PC-3 (cell line): ENCODE results near the gene KLRG1. TPM values are rescaled to one million over a fixed set of nuclear protein-coding genes. Genes with fewer than 3 reads are reported as not detected.

Experiments used
- ATAC-seq: fragments of 200-7000 bp; cut with Tn5 transposase; 2 replicates; pipeline ENCODE4 v1.9.1; 2020; ENCODE audit warnings: mild to moderate bottlenecking, moderate library complexity
- BruUV-seq: library from RNA; stranded (reverse); fragments of 400-500 nt; replicated peaks from 2 replicates; lab custom pipeline; 2021; lab: Mats Ljungman, UMichigan
- CTCF ChIA-PET: fragments of 300-600 bp; sonication (Branson Sonifier 250); formaldehyde crosslinking; loops from one replicate; lab custom pipeline; 2022; ENCODE audit warnings: antibody characterized with exemption; lab: Charles Lee
- POLR2A ChIA-PET: fragments of 300-600 bp; sonication (Branson Sonifier 250); formaldehyde crosslinking; loops from one replicate; lab custom pipeline; 2022; ENCODE audit warnings: antibody characterized with exemption; ENCODE audit not compliant: unreplicated experiment; lab: Charles Lee
- DNase-seq: peaks from one replicate; pipeline ENCODE4 v3.0.0-alpha.2; 2015
- H2AFZ ChIP-seq: fragments of 300-600 bp; sonication (generic); 2 replicates; pipeline ENCODE4 v1.6.0; 2016; ENCODE audit warnings: antibody characterized with exemption, low read length
- H3F3A ChIP-seq: fragments of 300-600 bp; sonication (generic); one replicate; pipeline ENCODE4 v1.6.0; 2017; ENCODE audit warnings: antibody characterized with exemption, low read length, control low read depth, mild to moderate bottlenecking; ENCODE audit not compliant: unreplicated experiment
- H3K27ac ChIP-seq: fragments of 300-600 bp; sonication (generic); 2 replicates; pipeline ENCODE4 v1.5.1; 2016; ENCODE audit warnings: mild to moderate bottlenecking, low read length
- H3K27me3 ChIP-seq: fragments of 300-600 bp; sonication (generic); 2 replicates; pipeline ENCODE4 v1.6.1; 2016; ENCODE audit warnings: low read length, mixed read lengths
- H3K36me3 ChIP-seq: fragments of 300-600 bp; sonication (generic); 2 replicates; pipeline ENCODE4 v1.6.1; 2016; ENCODE audit warnings: low read depth, mixed run types, low read length, mixed read lengths
- H3K4me1 ChIP-seq: fragments of 300-600 bp; sonication (generic); 2 replicates; pipeline ENCODE4 v1.5.1; 2016; ENCODE audit warnings: low read length; ENCODE audit not compliant: insufficient read depth
- H3K4me2 ChIP-seq: fragments of 300-600 bp; sonication (generic); 2 replicates; pipeline ENCODE4 v1.6.0; 2016; ENCODE audit warnings: low read length
- H3K4me3 ChIP-seq: fragments of 300-600 bp; sonication (generic); 2 replicates; pipeline ENCODE4 v1.5.1; 2016; ENCODE audit warnings: mild to moderate bottlenecking, low read length, mixed read lengths
- H3K79me2 ChIP-seq: fragments of 300-600 bp; sonication (generic); 2 replicates; pipeline ENCODE4 v1.6.1; 2017; ENCODE audit warnings: low read length, mixed read lengths
- H3K9ac ChIP-seq: fragments of 300-600 bp; sonication (generic); 2 replicates; pipeline ENCODE4 v1.6.0; 2016; ENCODE audit warnings: mild to moderate bottlenecking, low read length
- H3K9me2 ChIP-seq: fragments of 300-600 bp; sonication (generic); replicated peaks from 2 replicates; pipeline ENCODE4 v1.6.1; 2016; ENCODE audit warnings: mixed run types, low read length, mixed read lengths
- H3K9me3 ChIP-seq: fragments of 300-600 bp; sonication (generic); 2 replicates; pipeline ENCODE4 v1.6.1; 2016; ENCODE audit warnings: low read length, mixed read lengths
- H4K20me1 ChIP-seq: fragments of 300-600 bp; sonication (generic); 2 replicates; pipeline ENCODE4 v1.6.1; 2016; ENCODE audit warnings: low read length, mixed read lengths
- CTCF ChIP-seq: fragments of 300-600 bp; sonication (generic); conservative IDR thresholded peaks from 2 replicates; pipeline ENCODE4 v1.5.1; 2017; ENCODE audit warnings: antibody characterized with exemption, low read depth, mild to moderate bottlenecking, low read length
- EZH2 ChIP-seq: fragments of 300-600 bp; sonication (generic); IDR thresholded peaks from one replicate; pipeline ENCODE4 v1.6.1; 2017; ENCODE audit warnings: antibody characterized with exemption, mild to moderate bottlenecking, low read length; ENCODE audit not compliant: unreplicated experiment
- EZH2phosphoT487 ChIP-seq: fragments of 300-600 bp; sonication (generic); IDR thresholded peaks from 2 replicates; pipeline ENCODE4 v1.6.1; 2018; ENCODE audit warnings: mild to moderate bottlenecking, antibody characterized with exemption, low read length, borderline replicate concordance
- intact Hi-C: fragments of 100-400 bp; cut with micrococcal nuclease; formaldehyde crosslinking; loops from 2 replicates; pipeline ENCODE4 v1.9.0; 2023
- total RNA-seq: library from RNA; depleted of rRNA; stranded (reverse); fragments of >200 nt; gene quantifications from 2 replicates; pipeline ENCODE4 v1.2.3, GENCODE V29; 2014

The KLRG1 gene
- total RNA-seq, 1 experiment from 2014 or later = 0.15 TPM

- no peaks in the 10 kb centered on the region for H3K36me3 ChIP-seq
- intact Hi-C loops = no loop called here
- no peaks in the 10 kb centered on the region for H3K9me3 ChIP-seq
- no peak overlapping the region for H3K4me3 ChIP-seq
- no peak overlapping the region for H3K27ac ChIP-seq
- H3K4me1 ChIP-seq = no peaks in the 10 kb centered on the region
- H2AFZ ChIP-seq = no peak overlapping the region
- POLR2A ChIA-PET = no interaction called here
- no peaks in the 10 kb centered on the region for H4K20me1 ChIP-seq
- H3K27me3 ChIP-seq = no peaks in the 10 kb centered on the region
- no peak overlapping the region for H3K4me2 ChIP-seq
- H3K79me2 ChIP-seq = peaks cover 6% of the 10 kb centered on the region
- no peak for ATAC-seq
- H3F3A ChIP-seq = no peaks in the 10 kb centered on the region
- H3K9ac ChIP-seq = no peak overlapping the region
- BruUV-seq = no TSS peak
- H3K9me2 ChIP-seq = no peaks in the 10 kb centered on the region
- DNase-seq = no peak
- CTCF ChIA-PET = interaction anchor here (0.6 kb wide), 1 partner anchor 84 kb away, joined by 4 read pairs; no protein-coding TSS in a partner anchor
- TF ChIP-seq EZH2 (no peak), CTCF (no peak), EZH2phosphoT487 (no peak)
Observed at GRCh38 chr12:8953773-8954402, 35.5 kb upstream of the KLRG1 start.

DNA sequence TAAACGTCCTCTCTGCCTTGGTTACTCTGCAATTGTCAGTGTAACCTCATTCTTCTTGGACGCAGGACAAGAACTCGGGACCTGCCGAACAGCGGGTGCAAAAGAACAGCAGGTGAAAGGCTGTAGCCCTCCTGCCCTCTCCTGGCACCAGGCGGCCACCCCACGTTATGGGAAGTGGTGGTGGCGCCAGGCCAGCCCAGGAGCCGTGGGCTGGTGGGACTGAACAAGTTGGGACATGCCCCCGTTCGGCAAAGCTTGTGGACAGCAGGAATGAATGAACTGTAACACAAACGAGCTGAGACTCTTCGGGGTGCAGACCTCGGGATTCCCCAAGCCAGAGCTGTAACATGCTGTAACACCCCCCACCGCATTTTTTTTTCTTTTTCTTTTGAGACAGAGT is 33.3 kb upstream of the KLRG1 start:
- Histone ChIP-seq H3K9me3 (no peaks in the 10 kb centered on the region), H3K27ac (no peak overlapping the region), H3K9ac (no peak overlapping the region), H3K4me3 (no peak overlapping the region), H3K4me2 (no peak overlapping the region), H2AFZ (no peak overlapping the region), H3K9me2 (no peaks in the 10 kb centered on the region), H3F3A (no peaks in the 10 kb centered on the region), H3K36me3 (no peaks in the 10 kb centered on the region), H3K4me1 (no peaks in the 10 kb centered on the region), H3K27me3 (no peaks in the 10 kb centered on the region), H3K79me2 (no peaks in the 10 kb centered on the region), H4K20me1 (no peaks in the 10 kb centered on the region)
- no peak for TF ChIP-seq EZH2phosphoT487
- no peak for TF ChIP-seq CTCF
- TF ChIP-seq EZH2 = no peak
- no TSS peak for BruUV-seq
- no peak for DNase-seq
- no peak for ATAC-seq
- intact Hi-C loops = no loop called here
- ChIA-PET CTCF (no interaction called here), POLR2A (no interaction called here)

DNA sequence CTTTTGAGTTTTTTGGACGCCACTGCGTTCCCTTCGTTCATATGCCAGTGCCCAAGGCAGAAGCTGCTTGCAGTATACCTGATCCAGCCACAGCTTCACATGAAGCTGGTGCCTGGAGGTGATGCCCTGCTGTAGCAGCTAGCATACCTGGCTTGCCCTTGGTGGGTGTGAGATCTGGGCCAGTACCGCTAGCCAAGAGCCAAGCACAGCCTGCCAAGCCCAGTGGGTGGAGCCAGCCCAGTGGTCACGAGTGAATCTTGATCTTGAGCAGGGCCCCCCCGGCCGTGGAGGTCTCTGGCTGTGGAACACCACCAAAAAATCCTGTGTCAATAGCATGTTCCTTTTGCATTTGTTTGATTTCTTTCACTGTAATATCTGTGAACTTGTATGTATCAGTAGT is 32.6 kb upstream of the KLRG1 start:
- intact Hi-C loops = no loop called here
- H3K27ac ChIP-seq = no peak overlapping the region
- H3F3A ChIP-seq = no peaks in the 10 kb centered on the region
- H3K9me2 ChIP-seq = no peaks in the 10 kb centered on the region
- H3K36me3 ChIP-seq = no peaks in the 10 kb centered on the region
- H4K20me1 ChIP-seq = no peaks in the 10 kb centered on the region
- DNase-seq (no peak), ATAC-seq (no peak)
- POLR2A ChIA-PET = no interaction called here
- no peak overlapping the region for H3K4me3 ChIP-seq
- no peaks in the 10 kb centered on the region for H3K27me3 ChIP-seq
- no peak overlapping the region for H3K9ac ChIP-seq
- CTCF ChIA-PET = no interaction called here
- H2AFZ ChIP-seq = no peak overlapping the region
- no peaks in the 10 kb centered on the region for H3K79me2 ChIP-seq
- no peaks in the 10 kb centered on the region for H3K9me3 ChIP-seq
- H3K4me2 ChIP-seq = no peak overlapping the region
- no peak for TF ChIP-seq EZH2phosphoT487
- no peak for TF ChIP-seq CTCF
- no peak for TF ChIP-seq EZH2
- BruUV-seq = no TSS peak
- no peaks in the 10 kb centered on the region for H3K4me1 ChIP-seq
